Measurements from ENCODE around the gene CCDC89.

DNA sequence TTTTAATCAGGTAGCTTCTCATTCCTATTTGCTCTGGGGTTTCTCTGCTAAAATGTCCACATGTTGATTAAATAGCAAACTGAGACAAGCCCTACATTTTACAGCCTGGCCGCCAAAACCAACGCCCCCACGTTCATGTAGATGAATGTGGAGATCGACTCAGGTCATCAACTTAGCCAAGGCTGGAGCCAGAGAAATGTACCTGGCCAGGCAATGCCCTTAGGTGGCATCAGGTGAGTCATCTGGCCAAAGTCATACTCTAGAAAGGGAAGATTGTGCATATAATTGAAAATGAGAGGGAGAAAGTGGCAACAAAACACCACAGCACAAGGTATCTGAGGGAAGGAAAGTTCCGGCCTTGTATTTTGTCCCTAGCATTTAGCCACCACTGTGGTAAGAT is 37.1 kb upstream of the CCDC89 start:
- TF ChIP-seq, protein P1, sequence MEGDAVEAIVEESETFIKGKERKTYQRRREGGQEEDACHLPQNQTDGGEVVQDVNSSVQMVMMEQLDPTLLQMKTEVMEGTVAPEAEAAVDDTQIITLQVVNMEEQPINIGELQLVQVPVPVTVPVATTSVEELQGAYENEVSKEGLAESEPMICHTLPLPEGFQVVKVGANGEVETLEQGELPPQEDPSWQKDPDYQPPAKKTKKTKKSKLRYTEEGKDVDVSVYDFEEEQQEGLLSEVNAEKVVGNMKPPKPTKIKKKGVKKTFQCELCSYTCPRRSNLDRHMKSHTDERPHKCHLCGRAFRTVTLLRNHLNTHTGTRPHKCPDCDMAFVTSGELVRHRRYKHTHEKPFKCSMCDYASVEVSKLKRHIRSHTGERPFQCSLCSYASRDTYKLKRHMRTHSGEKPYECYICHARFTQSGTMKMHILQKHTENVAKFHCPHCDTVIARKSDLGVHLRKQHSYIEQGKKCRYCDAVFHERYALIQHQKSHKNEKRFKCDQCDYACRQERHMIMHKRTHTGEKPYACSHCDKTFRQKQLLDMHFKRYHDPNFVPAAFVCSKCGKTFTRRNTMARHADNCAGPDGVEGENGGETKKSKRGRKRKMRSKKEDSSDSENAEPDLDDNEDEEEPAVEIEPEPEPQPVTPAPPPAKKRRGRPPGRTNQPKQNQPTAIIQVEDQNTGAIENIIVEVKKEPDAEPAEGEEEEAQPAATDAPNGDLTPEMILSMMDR (IDR thresholded peaks at IDR 0.05): no peak
- TF ChIP-seq POLR2A (IDR thresholded peaks at IDR 0.05): no peak
